K562 (cell line): ENCODE results near the gene FARP1. TPM values are rescaled to one million over a fixed set of nuclear protein-coding genes. Genes with fewer than 3 reads are reported as not detected.

Experiments used
- ATAC-seq: fragments of 200-7000 bp; cut with Tn5 transposase; 3 replicates; pipeline ENCODE4 v1.9.1; 2020; ENCODE audit warnings: moderate library complexity
- BruUV-seq: library from RNA; stranded (reverse); fragments of 400-500 nt; replicated peaks from 2 replicates; lab custom pipeline; 2021; lab: Mats Ljungman, UMichigan
- CTCF ChIA-PET: fragments of 300-600 bp; formaldehyde crosslinking; extraction: SDS; loops from one replicate; lab custom pipeline; 2021; ENCODE audit warnings: low intra/inter-chr PET ratio; lab: Yijun Ruan, JAX
- POLR2A ChIA-PET: fragments of 300-600, 350-650 bp; sonication (Branson Sonifier 250); formaldehyde crosslinking; extraction: SDS; loops from one replicate; lab custom pipeline; 2021; ENCODE audit warnings: antibody characterized with exemption, inconsistent platforms; lab: Yijun Ruan, JAX
- DNase-seq, 4 experiments: peaks; one replicate each; pipeline versions ENCODE4 v3.0.0 to v3.0.0-alpha.2; 2011 to 2018; ENCODE audit warnings: low spot score in 3 of 4, mixed read lengths in 3 of 4; ENCODE audit errors: extremely low read depth in 1 of 4
- FAIRE-seq: peaks from 2 replicates; lab custom pipeline; 2011; peaks lifted over from hg19 to GRCh38; lab: Jason Lieb, UNC
- H2AFZ ChIP-seq: 2 replicates; pipeline ENCODE4 v1.6.0; 2011; ENCODE audit warnings: low read depth, low read length, control low read depth, inconsistent platforms
- H3K27ac ChIP-seq: fragments of 200-600 bp; 3 replicates; pipeline ENCODE4 v1.8.0; 2011; ENCODE audit warnings: low read depth, mild to moderate bottlenecking, control low read depth, inconsistent platforms, low read length, moderate library complexity, mixed read lengths; ENCODE audit errors: extremely low read depth
- H3K27me3 ChIP-seq, 2 experiments: fragments of 300-600 bp in 1 of 2; 2 replicates in 1 of 2; 3 replicates in 1 of 2; pipeline versions ENCODE4 v1.6.0 to v1.8.0; 2011; ENCODE audit warnings: inconsistent platforms in 2 of 2, low read length in 2 of 2, mild to moderate bottlenecking in 1 of 2, mixed read lengths in 1 of 2, moderate library complexity in 1 of 2; ENCODE audit not compliant: control insufficient read depth in 2 of 2, insufficient read depth in 2 of 2
- H3K36me3 ChIP-seq: fragments of 300-600 bp; 3 replicates; pipeline ENCODE4 v1.8.0; 2011; ENCODE audit warnings: mild to moderate bottlenecking, low read length, inconsistent platforms; ENCODE audit not compliant: control insufficient read depth, insufficient read depth
- H3K4me1 ChIP-seq, 2 experiments: fragments of 200-600 bp in 1 of 2; replicated peaks in 1 of 2; 2 replicates in 1 of 2; 3 replicates in 1 of 2; pipeline versions ENCODE4 v1.5.1 to v1.8.0; 2011; ENCODE audit warnings: inconsistent platforms in 2 of 2, low read length in 2 of 2, mild to moderate bottlenecking in 1 of 2, mixed read lengths in 1 of 2, moderate library complexity in 1 of 2; ENCODE audit not compliant: control insufficient read depth in 2 of 2, insufficient read depth in 2 of 2
- H3K4me2 ChIP-seq: 2 replicates; pipeline ENCODE4 v1.6.1; 2011; ENCODE audit warnings: low read length, control low read depth, inconsistent platforms, mixed read lengths; ENCODE audit not compliant: insufficient read depth
- H3K4me3 ChIP-seq: fragments of 200-600 bp; sonication (generic), shearing (Covaris generic); 2 replicates; pipeline ENCODE4 v1.5.1; 2016; ENCODE audit warnings: control low read depth, inconsistent platforms
- H3K79me2 ChIP-seq: fragments of 200-600 bp; 3 replicates; pipeline ENCODE4 v1.8.0; 2011; ENCODE audit warnings: low read length, inconsistent platforms; ENCODE audit not compliant: control insufficient read depth, insufficient read depth
- H3K9ac ChIP-seq, 2 experiments: 2 replicates each; pipeline versions ENCODE4 v1.6.0 to v1.6.1; 2011; ENCODE audit warnings: low read depth in 2 of 2, low read length in 2 of 2, control low read depth in 1 of 2, inconsistent platforms in 1 of 2, mild to moderate bottlenecking in 1 of 2, mixed read lengths in 1 of 2; ENCODE audit not compliant: insufficient read depth in 1 of 2
- H3K9me1 ChIP-seq: one replicate; pipeline ENCODE4 v1.6.0; 2011; ENCODE audit warnings: inconsistent platforms, mild to moderate bottlenecking, low read length, moderate library complexity; ENCODE audit not compliant: control insufficient read depth, insufficient read depth
- H3K9me3 ChIP-seq: replicated peaks from 2 replicates; pipeline ENCODE4 v1.5.1; 2011; ENCODE audit warnings: low read depth, low read length, inconsistent platforms; ENCODE audit not compliant: control insufficient read depth, insufficient read depth
- H4K20me1 ChIP-seq: replicated peaks from 2 replicates; pipeline ENCODE4 v1.6.1; 2011; ENCODE audit warnings: low read length, inconsistent platforms, mixed read lengths; ENCODE audit not compliant: control insufficient read depth, insufficient read depth
- ATF1 ChIP-seq, 2 experiments: fragments of 450-650 bp in 1 of 2; IDR thresholded peaks; 2 replicates each; pipeline ENCODE4 v1.6.1; 2016; ENCODE audit warnings: missing compliant biosample characterization in 1 of 2, missing genetic modification characterization in 1 of 2
- CTCF ChIP-seq, 3 experiments: IDR thresholded peaks in 2 of 3; conservative IDR thresholded peaks in 1 of 3; 2 replicates each; pipeline ENCODE4 v1.5.1; 2011 to 2012; ENCODE audit warnings: low read length in 3 of 3, mild to moderate bottlenecking in 3 of 3, control low read depth in 2 of 3, improper control_type of control experiment in 1 of 3, inconsistent platforms in 1 of 3, low read depth in 1 of 3, mixed read lengths in 1 of 3, moderate library complexity in 1 of 3; ENCODE audit not compliant: insufficient read depth in 2 of 3
- ERF ChIP-seq: fragments of 450-650 bp; formaldehyde crosslinking; IDR thresholded peaks from 2 replicates; pipeline ENCODE4 v1.4.0; 2020; ENCODE audit warnings: mild to moderate bottlenecking, mixed read lengths
- FOXP1 ChIP-seq: sonication (generic); formaldehyde crosslinking; IDR thresholded peaks from 2 replicates; pipeline ENCODE4 v1.8.0; 2022; ENCODE audit warnings: mild to moderate bottlenecking, missing genetic modification reagents
- LARP7 ChIP-seq: fragments of 450-650 bp; IDR thresholded peaks from 2 replicates; pipeline ENCODE4 v1.6.1; 2016
- SMAD1 ChIP-seq: fragments of 150-350 bp; IDR thresholded peaks from 2 replicates; pipeline ENCODE4 v1.6.1; 2014; ENCODE audit warnings: low read length, low read depth; ENCODE audit not compliant: partially characterized antibody
- ZBTB26 ChIP-seq: fragments of 450-650 bp; formaldehyde crosslinking; IDR thresholded peaks from 2 replicates; pipeline ENCODE4 v1.4.0; 2022; ENCODE audit warnings: missing genetic modification characterization
- ZNF717 ChIP-seq: fragments of 250-450 bp; sonication (Bioruptor Pico); IDR thresholded peaks from 2 replicates; pipeline ENCODE4 v1.5.0; 2021
- ZSCAN29 ChIP-seq: fragments of 450-650 bp; IDR thresholded peaks from 2 replicates; pipeline ENCODE4 v1.6.1; 2017
- WGBS: fragments of 100-300 bp; shearing (Covaris generic); methylation state at CpG from one replicate; pipeline ENCODE4 v1.1.6; 2016; ENCODE audit warnings: low coverage, mixed read lengths; ENCODE audit not compliant: insufficient coverage; ENCODE audit errors: missing lambda C conversion rate; 5-methylcytosine and 5-hydroxymethylcytosine counted together
- in situ Hi-C: fragments of 300-500 bp; cut with MboI; formaldehyde crosslinking; loops from 4 replicates; pipeline ENCODE4 v1.15.0; 2018; ENCODE audit warnings: inconsistent platforms, mixed read lengths
- intact Hi-C: fragments of 100-400 bp; cut with micrococcal nuclease; formaldehyde crosslinking; loops from 2 replicates; pipeline ENCODE4 v1.14.2; 2022
- polyA plus RNA-seq, 8 experiments: library from polyadenylated mRNA; depleted of rRNA in 4 of 8; stranded (reverse) in 5 of 8; unstranded in 3 of 8; fragments of >200 nt; fragmentation: Nextera tagmentation in 2 of 8; fragmentation: Illumina TruSeq in 1 of 8; extraction: Ambion mirVana in 2 of 8; extraction: Trizol in 1 of 8; gene quantifications; 2 replicates each; pipeline versions ENCODE4 v1.2.1 to v1.2.3, GENCODE V29; 2011 to 2014; ENCODE audit warnings: inconsistent platforms in 1 of 8, missing spikeins in 1 of 8
- total RNA-seq, 7 experiments: library from RNA; depleted of rRNA in 6 of 7; stranded (reverse); fragments of >200 nt in 6 of 7; fragmentation: Illumina TruSeq in 2 of 7; extraction: Trizol in 2 of 7; gene quantifications; 2 replicates each; pipeline versions ENCODE4 v1.2.1 to v1.2.3, GENCODE V29; 2011 to 2021; ENCODE audit warnings: low replicate concordance in 1 of 7

FARP1 gene
- total and polyA plus RNA-seq, 9 of the 15 experiments (the other 6 are each of a cell fraction or from before 2014, with no cell fraction given): 0.03 to 0.29 (median 0.05) TPM; not detected in 3

DNA sequence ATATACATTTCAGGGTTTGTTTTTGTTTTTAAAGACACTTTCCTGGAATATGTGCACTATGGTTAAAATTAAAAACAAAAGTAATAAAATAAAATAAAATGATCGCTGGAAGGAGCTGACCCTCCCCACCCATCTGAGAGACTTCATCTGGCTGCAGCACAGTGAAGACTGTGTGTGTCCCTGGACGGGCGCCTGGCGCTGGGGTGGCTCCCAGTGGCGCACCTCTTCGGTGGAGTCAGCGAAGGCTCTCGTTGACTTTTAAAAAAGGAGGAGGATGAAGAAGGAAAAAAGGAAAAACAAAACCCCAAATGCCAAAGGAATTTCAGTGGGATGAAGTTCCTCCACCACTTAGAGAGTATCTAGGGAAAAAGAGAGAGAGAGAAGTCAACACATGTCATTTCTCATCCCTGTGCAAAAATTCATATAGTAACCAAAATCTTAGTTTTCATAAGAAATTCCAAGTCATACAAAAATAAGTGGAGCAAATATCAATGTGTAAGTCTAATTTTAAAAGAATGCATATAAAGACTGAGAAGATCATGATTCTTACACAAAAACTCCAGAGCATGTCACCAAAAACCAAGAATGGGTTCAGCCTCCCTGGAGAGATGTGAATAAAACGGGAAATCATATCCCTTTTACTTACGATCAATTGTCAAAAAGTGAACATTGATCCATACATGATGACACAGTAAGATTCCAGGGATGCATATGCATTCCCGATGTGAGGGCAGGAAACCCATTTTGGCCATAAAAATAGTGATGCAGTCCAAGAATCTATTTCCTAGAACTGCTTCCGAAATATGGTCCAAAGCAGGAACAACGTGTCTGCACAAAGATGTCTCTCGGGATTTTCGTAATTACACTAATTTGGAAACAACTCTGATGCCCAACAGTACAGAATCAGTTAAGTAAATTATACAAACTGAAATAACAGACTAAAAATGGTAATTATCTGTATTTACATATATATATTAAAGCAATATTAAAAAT lies 310.3 kb downstream of the FARP1 start:
- Histone ChIP-seq H3K4me2 (no peak overlapping the region), H3K27me3 (no peaks in the 10 kb centered on the region), H3K4me1 (no peaks in the 10 kb centered on the region), H3K9ac (no peak overlapping the region), H3K9me1 (no peaks in the 10 kb centered on the region), H2AFZ (no peak overlapping the region), H3K27ac (no peak overlapping the region), H3K36me3 (peaks cover 26% of the 10 kb centered on the region; the same call in 2 of the 3 replicates), H4K20me1 (no peaks in the 10 kb centered on the region), H3K79me2 (no peaks in the 10 kb centered on the region), H3K4me3 (no peak overlapping the region), H3K9me3 (no peaks in the 10 kb centered on the region)
- 86% methylated on average over 8 of the region's 15 CpGs for WGBS
- intact Hi-C loops (no loop called here), in situ Hi-C loops (no loop called here)
- DNase-seq (no peak), ATAC-seq (no peak), FAIRE-seq (no peak)
- POLR2A ChIA-PET: no interaction called here
- BruUV-seq: no TSS peak
- TF ChIP-seq ZSCAN29 (no peak), SMAD1 (no peak), ZNF717 (no peak), ERF (CRISPR knock-in tag) (no peak), ZBTB26 (CRISPR knock-in tag) (no peak), ATF1 (CRISPR knock-in tag; IDR thresholded peaks at IDR 0.05) (no peak), ATF1 (tag; IDR thresholded peaks at IDR 0.05) (no peak), LARP7 (no peak), CTCF (IDR thresholded peaks at IDR 0.05 in 2 of 3, conservative IDR thresholded peaks at IDR 0.05 in 1 of 3; ENCODE audit: insufficient read depth in 2 of 3, low read depth in 1 of 3, low read length in 3 of 3) (no peak), FOXP1 (CRISPR knock-in tag) (no peak)
- CTCF ChIA-PET: no interaction called here
